Endodermal cell (in vitro differentiated cells): ENCODE measurements around the gene FAM222B. TPM values are rescaled to one million over a fixed set of nuclear protein-coding genes. Genes with fewer than 3 reads are reported as not detected.
"Not testable (repeated sequence)": the region's sequence is repeated elsewhere in the genome, so short reads cannot be mapped to it uniquely, and the experiment has no call there.

Source experiments
- DNase-seq: peaks from one replicate; pipeline ENCODE4 v3.0.0-alpha.2; 2017
- H3K27ac ChIP-seq: 2 replicates; pipeline ENCODE4 v1.5.1; 2013; ENCODE audit warnings: mild to moderate bottlenecking, low read depth, low read length, moderate library complexity
- H3K27me3 ChIP-seq: 2 replicates; pipeline ENCODE4 v1.6.1; 2013; ENCODE audit warnings: mild to moderate bottlenecking, low read length, moderate library complexity; ENCODE audit not compliant: insufficient read depth, control insufficient read depth, poor library complexity, severe bottlenecking
- H3K36me3 ChIP-seq: 2 replicates; pipeline ENCODE4 v1.7.0; 2013; ENCODE audit warnings: mild to moderate bottlenecking, low read length, moderate library complexity; ENCODE audit not compliant: control insufficient read depth, insufficient read depth
- H3K4me1 ChIP-seq: one replicate; pipeline ENCODE4 v1.7.0; 2013; ENCODE audit warnings: low read length; ENCODE audit not compliant: control insufficient read depth, insufficient read depth
- H3K4me3 ChIP-seq: 2 replicates; pipeline ENCODE4 v1.5.1; 2013; ENCODE audit warnings: mild to moderate bottlenecking, low read length, moderate library complexity
- H3K9ac ChIP-seq: 2 replicates; pipeline ENCODE4 v1.6.1; 2013; ENCODE audit warnings: mild to moderate bottlenecking, low read length, moderate library complexity; ENCODE audit not compliant: poor library complexity, severe bottlenecking; ENCODE audit errors: extremely low read depth
- H3K9me3 ChIP-seq: 2 replicates; pipeline ENCODE4 v1.6.1; 2013; ENCODE audit warnings: mild to moderate bottlenecking, low read length, moderate library complexity; ENCODE audit not compliant: control insufficient read depth
- H3K27ac Mint-ChIP-seq: 2 replicates; pipeline ENCODE4 v1.8.0; 2020; ENCODE audit warnings: mixed read lengths
- H3K27me3 Mint-ChIP-seq: 2 replicates; pipeline ENCODE4 v1.8.0; 2021; ENCODE audit warnings: mild to moderate bottlenecking, mixed read lengths; ENCODE audit not compliant: insufficient read depth
- H3K36me3 Mint-ChIP-seq: 2 replicates; pipeline ENCODE4 v1.8.0; 2020; ENCODE audit warnings: low read depth, mixed read lengths
- H3K4me1 Mint-ChIP-seq: 2 replicates; pipeline ENCODE4 v1.8.0; 2020; ENCODE audit warnings: mixed read lengths
- H3K4me3 Mint-ChIP-seq: 2 replicates; pipeline ENCODE4 v1.8.0; 2020; ENCODE audit warnings: mild to moderate bottlenecking, moderate library complexity, mixed read lengths
- H3K9me3 Mint-ChIP-seq: 2 replicates; pipeline ENCODE4 v1.8.0; 2020; ENCODE audit warnings: mild to moderate bottlenecking, mixed read lengths
- CTCF ChIP-seq: fragments of 200-600 bp; sonication (generic); conservative IDR thresholded peaks from 2 replicates; pipeline ENCODE4 v1.5.0; 2021; ENCODE audit warnings: antibody characterized with exemption, mild to moderate bottlenecking
- WGBS, 2 experiments: methylation state at CpG; one replicate each; pipeline versions ENCODE4 v1.1.5 to v1.1.7; 2013; ENCODE audit warnings: missing lambda C conversion rate in 2 of 2, mixed read lengths in 1 of 2; ENCODE audit not compliant: insufficient coverage in 1 of 2, insufficient read length in 1 of 2; 5-methylcytosine and 5-hydroxymethylcytosine counted together
- total RNA-seq, 2 donors: library from RNA; stranded (reverse); fragmentation: NEBNext Ultra II Directional in 1 of 2; extraction: Animal tissue kit (Norgen Biotek cat#: 25700) in 1 of 2; gene quantifications; 2 replicates in 1 of 2; 3 replicates in 1 of 2; pipeline ENCODE4 v1.2.1, GENCODE V29; 2021

Gene FAM222B
- total RNA-seq, 2 donors from 2014 or later: 59.2 to 75.7 TPM

- no peaks in the 10 kb centered on the region for H3K27me3 ChIP-seq
- H3K9me3 ChIP-seq: no peaks in the 10 kb centered on the region
- peak overlapping the region; percentile 68 for H3K4me3 ChIP-seq
- no peaks in the 10 kb centered on the region for H3K9me3 Mint-ChIP-seq
- no peaks in the 10 kb centered on the region for H3K27me3 Mint-ChIP-seq
- peak overlapping the region; percentile 38 for H3K4me3 Mint-ChIP-seq
- H3K4me1 Mint-ChIP-seq: peaks cover 26% of the 10 kb centered on the region
- H3K27ac ChIP-seq: peak overlapping the region; percentile 77
- no peak for TF ChIP-seq CTCF
- peak overlapping the region; percentile 98 for H3K27ac Mint-ChIP-seq
- DNase-seq: peak; percentile 30
- peak overlapping the region; percentile 39 for H3K9ac ChIP-seq
- 18 to 36% methylated on average over 2 of the region's 2 CpGs for WGBS, 2 experiments
- H3K36me3 Mint-ChIP-seq: peaks cover 39% of the 10 kb centered on the region
- peaks cover 4% of the 10 kb centered on the region for H3K4me1 ChIP-seq
- peaks cover 31% of the 10 kb centered on the region for H3K36me3 ChIP-seq
These were observed 34.5 kb downstream of the FAM222B start for GRCh38 chr17:28807925-28808634.

- H3K27me3 Mint-ChIP-seq: no peaks in the 10 kb centered on the region
- DNase-seq: peak; percentile 1
- H3K4me1 Mint-ChIP-seq: no peaks in the 10 kb centered on the region
- no peak overlapping the region for H3K4me3 Mint-ChIP-seq
- Histone ChIP-seq H3K9ac (no peak overlapping the region), H3K4me1 (no peaks in the 10 kb centered on the region), H3K27ac (no peak overlapping the region), H3K36me3 (peaks cover 19% of the 10 kb centered on the region), H3K27me3 (no peaks in the 10 kb centered on the region), H3K4me3 (no peak overlapping the region), H3K9me3 (no peaks in the 10 kb centered on the region)
- H3K36me3 Mint-ChIP-seq: peaks cover 43% of the 10 kb centered on the region
- 100% methylated on average over 1 to 2 of the region's 2 CpGs for WGBS, 2 experiments
- no peaks in the 10 kb centered on the region for H3K9me3 Mint-ChIP-seq
- TF ChIP-seq CTCF: no peak
- H3K27ac Mint-ChIP-seq: peak overlapping the region; percentile 30
These were observed 46.5 kb downstream of the FAM222B start for GRCh38 chr17:28796062-28796461.

- H3K27ac Mint-ChIP-seq: peak overlapping the region; percentile 58
- 91 to 92% methylated on average over 10 to 14 of the region's 14 CpGs for WGBS, 2 experiments
- peaks cover 22% of the 10 kb centered on the region for H3K36me3 ChIP-seq
- H3K4me1 ChIP-seq, H3K27me3 ChIP-seq, H3K4me3 ChIP-seq, H3K27ac ChIP-seq, H3K4me3 Mint-ChIP-seq, H3K9ac ChIP-seq, H3K27me3 Mint-ChIP-seq, H3K9me3 Mint-ChIP-seq, H3K4me1 Mint-ChIP-seq, DNase-seq, H3K9me3 ChIP-seq: not testable (repeated sequence)
- peaks cover 42% of the 10 kb centered on the region for H3K36me3 Mint-ChIP-seq
These were observed 47.6 kb downstream of the FAM222B start for GRCh38 chr17:28794846-28795441.
